Adrenal gland (tissue), 12 donors: ENCODE data around the gene MTMR10. TPM values are rescaled to one million over a fixed set of nuclear protein-coding genes. Genes with fewer than 3 reads are reported as not detected.

Experiments
- DNase-seq, 7 donors: peaks; one replicate each; pipeline ENCODE4 v3.0.0-alpha.2; 2019 to 2020
- H3K27ac ChIP-seq, 5 donors: fragments of 200-600 bp; sonication (generic) in 4 of 5; 1 replicate in 3 of 5; 2 replicates in 2 of 5; pipeline versions ENCODE4 v1.5.1 to v1.8.0; 2016 to 2020; ENCODE audit warnings: mild to moderate bottlenecking in 1 of 5
- H3K27me3 ChIP-seq: fragments of 200-600 bp; 2 replicates; pipeline ENCODE4 v1.8.0; 2021
- H3K36me3 ChIP-seq, 2 donors: fragments of 200-600 bp; replicated peaks in 1 of 2; 1 replicate in 1 of 2; 2 replicates in 1 of 2; pipeline versions ENCODE4 v1.5.1 to v1.8.0; 2018 to 2022
- H3K4me1 ChIP-seq, 2 donors: fragments of 200-600 bp; replicated peaks in 1 of 2; 1 replicate in 1 of 2; 2 replicates in 1 of 2; pipeline versions ENCODE4 v1.5.1 to v1.8.0; 2018 to 2021
- H3K4me3 ChIP-seq, 4 donors: fragments of 200-600 bp; sonication (generic) in 3 of 4; one replicate each; pipeline ENCODE4 v1.5.1; 2016 to 2018
- H3K9me3 ChIP-seq, 3 donors: fragments of 200-600 bp; sonication (generic) in 1 of 3; replicated peaks in 1 of 3; 1 replicate in 2 of 3; 2 replicates in 1 of 3; pipeline versions ENCODE4 v1.5.1 to v1.8.0; 2016 to 2021
- POLR2A ChIP-seq, 2 donors: fragments of 450-650 bp; IDR thresholded peaks; one replicate each; pipeline ENCODE4 v1.6.1; 2017; ENCODE audit warnings: antibody characterized with exemption in 2 of 2, mild to moderate bottlenecking in 2 of 2, moderate library complexity in 1 of 2
- WGBS, 4 donors: extraction: QIAGEN DNeasy Blood & Tissue Kit in 2 of 4; methylation state at CpG; one replicate each; pipeline versions ENCODE4 v1.1.5 to v1.1.7; 2013 to 2017; 5-methylcytosine and 5-hydroxymethylcytosine counted together
- intact Hi-C, 2 donors: fragments of 100-400 bp; cut with DNase I; formaldehyde crosslinking; loops; one replicate each; pipeline versions ENCODE4 v1.14.1 to v1.15.0; 2022 to 2023
- polyA plus RNA-seq, 3 donors: library from polyadenylated mRNA; stranded (reverse); fragments of 200-250 nt in 2 of 3; fragments of 350-450 nt in 1 of 3; fragmentation: Illumina TruSeq in 1 of 3; extraction: RNeasy Lipid Tissue Mini Kit (QIAGEN cat#74804) in 1 of 3; gene quantifications; one replicate each; pipeline ENCODE4 v1.2.3, GENCODE V29; 2013 to 2014
- total RNA-seq, 9 donors: library from RNA; depleted of rRNA in 4 of 9; stranded (reverse); fragments of >200 nt in 4 of 9; fragments of 120-200 nt in 1 of 9; fragmentation: NEBNext Ultra II Directional in 1 of 9; extraction: Animal tissue kit (Norgen Biotek cat#: 25700) in 1 of 9; gene quantifications; one replicate each; pipeline versions ENCODE4 v1.1.0 to v1.2.4, GENCODE V29; 2013 to 2023
- TF ChIP-seq, protein P1 (sequence below), 6 experiments: fragments of 450-650 bp in 4 of 6; fragments of 200-600 bp in 2 of 6; sonication (generic) in 1 of 6; IDR thresholded peaks; 1 replicate in 5 of 6; 2 replicates in 1 of 6; pipeline versions ENCODE4 v1.5.1 to v1.8.0; 2016 to 2021; ENCODE audit warnings: antibody characterized with exemption in 6 of 6, mild to moderate bottlenecking in 2 of 6, moderate library complexity in 1 of 6
- donor health status: healthy with polysubstance abuse.
- donor health status: Bipolar disorder and iron deficiency.
- donor health status: DM: yes; HTN: yes; CAD: no.
- donor health status: DM: no; HTN: no; CAD: no.
- donor health status: DM: no; HTN: no; CAD: no.
- donor health status: DM: yes; HTN: yes; CAD: no.

MTMR10 gene
- total and polyA plus RNA-seq, 12 donors = 9.2 to 42.7 (median 21.5) TPM

- no peak overlapping the region for H3K4me3 ChIP-seq
- H3K9me3 ChIP-seq = no peaks in the 10 kb centered on the region
- 77 to 88% (median 82%) methylated on average over 5 of the region's 5 CpGs for WGBS, 4 donors
- no peak for DNase-seq
- TF ChIP-seq POLR2A (IDR thresholded peaks at IDR 0.05) = no peak
- TF ChIP-seq, protein P1, sequence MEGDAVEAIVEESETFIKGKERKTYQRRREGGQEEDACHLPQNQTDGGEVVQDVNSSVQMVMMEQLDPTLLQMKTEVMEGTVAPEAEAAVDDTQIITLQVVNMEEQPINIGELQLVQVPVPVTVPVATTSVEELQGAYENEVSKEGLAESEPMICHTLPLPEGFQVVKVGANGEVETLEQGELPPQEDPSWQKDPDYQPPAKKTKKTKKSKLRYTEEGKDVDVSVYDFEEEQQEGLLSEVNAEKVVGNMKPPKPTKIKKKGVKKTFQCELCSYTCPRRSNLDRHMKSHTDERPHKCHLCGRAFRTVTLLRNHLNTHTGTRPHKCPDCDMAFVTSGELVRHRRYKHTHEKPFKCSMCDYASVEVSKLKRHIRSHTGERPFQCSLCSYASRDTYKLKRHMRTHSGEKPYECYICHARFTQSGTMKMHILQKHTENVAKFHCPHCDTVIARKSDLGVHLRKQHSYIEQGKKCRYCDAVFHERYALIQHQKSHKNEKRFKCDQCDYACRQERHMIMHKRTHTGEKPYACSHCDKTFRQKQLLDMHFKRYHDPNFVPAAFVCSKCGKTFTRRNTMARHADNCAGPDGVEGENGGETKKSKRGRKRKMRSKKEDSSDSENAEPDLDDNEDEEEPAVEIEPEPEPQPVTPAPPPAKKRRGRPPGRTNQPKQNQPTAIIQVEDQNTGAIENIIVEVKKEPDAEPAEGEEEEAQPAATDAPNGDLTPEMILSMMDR (IDR thresholded peaks at IDR 0.05) = no peak
- H3K27me3 ChIP-seq = no peaks in the 10 kb centered on the region
- peaks cover 0 to 7% of the 10 kb centered on the region in 2 donors for H3K4me1 ChIP-seq
- peaks cover 0 to 4% of the 10 kb centered on the region in 2 donors for H3K36me3 ChIP-seq
- no peak overlapping the region for H3K27ac ChIP-seq
- intact Hi-C loops = no loop called here
Measured at GRCh38 chr15:30974112-30974511, 17.3 kb downstream of the MTMR10 start.

GRCh38 chr15:30973379-30973778, 18.0 kb downstream of the MTMR10 start:
- Histone ChIP-seq H3K27me3 (no peaks in the 10 kb centered on the region), H3K36me3 (peaks cover 0 to 4% of the 10 kb centered on the region in 2 donors), H3K4me1 (peaks cover 0 to 7% of the 10 kb centered on the region in 2 donors), H3K9me3 (no peaks in the 10 kb centered on the region), H3K4me3 (no peak overlapping the region), H3K27ac (no peak overlapping the region)
- TF ChIP-seq, protein P1 (IDR thresholded peaks at IDR 0.05) = no peak
- TF ChIP-seq POLR2A (IDR thresholded peaks at IDR 0.05) = no peak
- intact Hi-C loops = no loop called here
- DNase-seq = no peak
- 84 to 86% (median 85%) methylated on average over 4 of the region's 4 CpGs for WGBS, 4 donors

GRCh38 chr15:30969724-30970123, 21.7 kb downstream of the MTMR10 start:
- Histone ChIP-seq H3K27ac (no peak overlapping the region), H3K36me3 (peaks cover 0 to 10% of the 10 kb centered on the region in 2 donors), H3K27me3 (no peaks in the 10 kb centered on the region), H3K4me1 (peaks cover 0 to 7% of the 10 kb centered on the region in 2 donors), H3K4me3 (no peak overlapping the region), H3K9me3 (no peaks in the 10 kb centered on the region)
- DNase-seq = no peak
- 96 to 99% (median 98%) methylated on average over 2 of the region's 2 CpGs for WGBS, 4 donors
- intact Hi-C loops = loop anchor here in 1 of 2 donors (10.0 kb wide), 1 partner anchor 155 kb away; no protein-coding TSS in a partner anchor
- no peak for TF ChIP-seq POLR2A (IDR thresholded peaks at IDR 0.05)
- TF ChIP-seq, protein P1 (IDR thresholded peaks at IDR 0.05) = no peak

GRCh38 chr15:30963681-30964080, 27.7 kb downstream of the MTMR10 start:
- Histone ChIP-seq H3K4me3 (no peak overlapping the region), H3K36me3 (peaks cover 0 to 38% of the 10 kb centered on the region in 2 donors), H3K27ac (no peak overlapping the region), H3K4me1 (no peaks in the 10 kb centered on the region), H3K27me3 (no peaks in the 10 kb centered on the region), H3K9me3 (no peaks in the 10 kb centered on the region)
- 85 to 91% (median 90%) methylated on average over 3 of the region's 3 CpGs for WGBS, 4 donors
- no peak for DNase-seq
- intact Hi-C loops = loop anchor here in 1 of 2 donors (10.0 kb wide), 1 partner anchor 161 kb away; no protein-coding TSS in a partner anchor
- TF ChIP-seq, protein P1 (IDR thresholded peaks at IDR 0.05) = no peak
- no peak for TF ChIP-seq POLR2A (IDR thresholded peaks at IDR 0.05)
